NCI-H187 (cell line): ENCODE measurements around the gene ARHGAP26.
"Not testable (repeated sequence)": the region's sequence is repeated elsewhere in the genome, so short reads cannot be mapped to it uniquely, and the experiment has no call there.

Experiments
- DNase-seq, 2 experiments: peaks; one replicate each; lab custom pipeline; 2025; lab: John Stamatoyannopoulos, UW

ARHGAP26 gene

GRCh38 chr5:143182901-143183820 is 413.0 kb downstream of the ARHGAP26 start:
- DNase-seq: no peak

GRCh38 chr5:143183989-143184388 is 413.8 kb downstream of the ARHGAP26 start:
- DNase-seq: no peak

GRCh38 chr5:143186623-143187022 is 416.4 kb downstream of the ARHGAP26 start:
- no peak for DNase-seq

GRCh38 chr5:143187495-143187894 is 417.3 kb downstream of the ARHGAP26 start:
- no peak for DNase-seq

GRCh38 chr5:143188083-143188482 is 417.9 kb downstream of the ARHGAP26 start:
- DNase-seq: no peak

GRCh38 chr5:143188692-143189091 is 418.5 kb downstream of the ARHGAP26 start:
- no peak for DNase-seq

- no peak for DNase-seq
Observed at GRCh38 chr5:143190260-143190810, 420.2 kb downstream of the ARHGAP26 start.

- no peak for DNase-seq
Observed at GRCh38 chr5:143191720-143192119, 421.5 kb downstream of the ARHGAP26 start.

GRCh38 chr5:143192191-143192900 is 422.2 kb downstream of the ARHGAP26 start:
- DNase-seq: no peak

GRCh38 chr5:143194206-143194605 is 424.0 kb downstream of the ARHGAP26 start:
- no peak for DNase-seq

- DNase-seq: no peak
Observed at GRCh38 chr5:143194713-143195112, 424.5 kb downstream of the ARHGAP26 start.

GRCh38 chr5:143195491-143195890 is 425.3 kb downstream of the ARHGAP26 start:
- DNase-seq: no peak

- no peak for DNase-seq
Observed at GRCh38 chr5:143196601-143197259, 426.6 kb downstream of the ARHGAP26 start.

GRCh38 chr5:143197260-143197656 is 427.1 kb downstream of the ARHGAP26 start:
- no peak for DNase-seq

- no peak for DNase-seq
Observed at GRCh38 chr5:143198332-143198731, 428.2 kb downstream of the ARHGAP26 start.

GRCh38 chr5:143199161-143199560 is 429.0 kb downstream of the ARHGAP26 start:
- DNase-seq: no peak

- no peak for DNase-seq
Observed at GRCh38 chr5:143199843-143200242, 429.7 kb downstream of the ARHGAP26 start.

GRCh38 chr5:143200781-143201398 is 430.7 kb downstream of the ARHGAP26 start:
- DNase-seq: no peak

GRCh38 chr5:143201589-143201988 is 431.4 kb downstream of the ARHGAP26 start:
- DNase-seq: no peak

- not testable (repeated sequence) for DNase-seq
Observed at GRCh38 chr5:143203301-143203956, 433.3 kb downstream of the ARHGAP26 start.
